ENCODE data around the gene TTLL1. TPM values are rescaled to one million over a fixed set of nuclear protein-coding genes. Genes with fewer than 3 reads are reported as not detected.

TTLL1 gene
- total RNA-seq, 1 experiment from 2014 or later: 6.2 TPM

DNA sequence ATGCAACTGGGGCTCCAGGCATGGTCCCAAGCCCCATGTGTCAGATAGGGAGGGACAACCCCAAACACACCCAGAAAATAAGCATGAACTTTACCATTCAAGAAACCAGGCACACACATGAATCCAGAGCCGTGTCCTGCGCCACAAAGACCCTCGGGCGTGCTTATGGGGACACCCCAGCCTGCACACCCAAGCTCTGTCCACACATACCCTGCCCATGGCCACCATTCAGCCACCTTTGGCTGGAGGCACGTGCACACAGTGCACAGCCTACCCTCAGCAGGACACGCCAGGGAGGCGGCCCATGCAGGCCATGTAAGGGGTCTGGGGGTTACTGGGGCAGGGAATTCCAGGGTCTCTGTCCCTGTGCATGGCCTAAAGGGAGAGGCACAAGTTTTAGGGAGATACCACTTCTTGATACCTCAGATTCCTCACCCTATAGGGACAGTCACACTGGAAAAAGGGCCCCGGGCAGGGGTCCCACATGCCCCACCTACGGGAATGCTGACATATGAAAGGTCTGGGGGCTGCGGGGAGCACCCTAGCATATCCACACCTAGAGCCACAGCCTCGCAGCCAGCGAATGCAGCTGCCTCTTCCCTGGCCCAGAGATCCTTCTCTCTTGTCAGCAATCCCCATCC, 94.8 kb downstream of the TTLL1 start:
- no peak for DNase-seq (ENCODE audit: low read depth)

DNA sequence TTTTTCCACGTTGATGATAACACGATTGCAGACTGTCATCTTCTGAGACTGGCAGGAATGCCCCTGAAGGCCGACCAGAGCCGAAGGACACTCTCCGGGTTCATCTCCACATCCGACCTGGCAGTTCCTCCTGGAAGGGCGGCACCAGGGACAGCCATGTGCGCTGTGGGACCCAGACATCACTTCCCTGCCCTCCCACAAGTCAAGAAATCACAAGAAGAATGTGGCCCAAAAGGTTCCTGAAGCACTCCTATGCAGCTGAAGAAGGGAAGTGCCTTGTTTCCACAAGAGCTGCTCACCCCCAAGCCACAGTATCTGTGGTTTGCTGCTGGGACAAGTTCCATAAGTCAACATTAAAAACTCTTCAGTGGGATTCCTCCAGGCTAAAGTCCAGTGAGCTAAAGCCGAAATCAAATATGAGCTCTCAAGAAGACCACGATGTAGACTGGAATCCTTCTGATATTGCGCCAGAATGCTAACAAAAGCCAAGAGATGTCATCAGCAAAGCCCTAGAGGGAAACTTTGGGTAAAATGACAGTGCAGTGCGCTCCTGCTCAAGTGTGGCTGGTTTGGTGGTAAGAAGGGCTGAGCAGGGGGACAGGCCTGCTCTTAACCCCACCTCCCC, 95.4 kb downstream of the TTLL1 start:
- peak; percentile 83 for DNase-seq (ENCODE audit: low read depth)

DNA sequence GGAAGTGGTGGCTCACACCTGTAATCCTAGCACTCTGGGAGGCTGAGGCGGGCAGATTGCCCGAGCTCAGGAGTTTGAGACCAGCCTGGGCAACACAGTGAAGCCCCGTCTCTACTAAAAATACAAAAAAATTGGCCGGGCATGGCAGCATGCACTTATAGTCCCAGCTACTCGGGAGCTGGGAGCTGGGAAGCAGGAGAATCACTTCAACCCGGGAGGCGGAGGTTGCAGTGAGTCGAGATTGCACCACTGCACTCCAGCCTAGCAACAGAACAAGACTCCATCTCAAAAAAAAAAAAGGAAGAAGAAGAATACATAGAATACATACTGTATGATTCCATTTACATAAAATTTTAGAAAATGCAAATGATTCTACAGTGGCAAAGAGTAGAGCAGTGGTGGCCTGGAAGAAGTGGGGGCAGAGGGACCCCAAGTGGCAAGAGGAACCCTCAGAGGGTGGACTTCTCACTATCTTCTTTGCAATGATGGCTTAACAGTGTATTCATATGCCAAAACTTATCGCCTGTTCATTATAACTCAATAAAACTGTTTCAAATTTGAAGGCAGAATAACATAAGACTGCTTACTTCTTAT, 96.2 kb downstream of the TTLL1 start:
- DNase-seq (ENCODE audit: low read depth): no peak

DNA sequence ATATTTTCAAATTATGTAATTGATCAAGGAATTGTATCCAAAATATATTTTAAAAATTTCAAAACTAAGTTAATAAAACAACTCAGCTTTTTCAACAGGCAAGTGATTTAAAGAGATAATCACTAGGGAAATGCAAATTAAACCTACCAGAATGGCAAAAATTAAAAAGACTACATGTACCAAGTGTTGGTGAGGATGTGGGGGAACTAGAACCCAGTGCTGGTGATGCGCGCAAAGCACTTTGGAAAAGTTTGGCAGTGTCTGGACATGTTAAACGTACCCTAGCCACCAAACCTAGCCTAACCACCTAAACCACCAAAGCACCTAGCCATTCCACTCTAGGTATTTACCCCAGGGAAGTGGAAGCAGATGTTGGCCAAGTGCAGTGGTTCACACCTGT, 97.1 kb downstream of the TTLL1 start:
- no peak for DNase-seq (ENCODE audit: low read depth)

DNA sequence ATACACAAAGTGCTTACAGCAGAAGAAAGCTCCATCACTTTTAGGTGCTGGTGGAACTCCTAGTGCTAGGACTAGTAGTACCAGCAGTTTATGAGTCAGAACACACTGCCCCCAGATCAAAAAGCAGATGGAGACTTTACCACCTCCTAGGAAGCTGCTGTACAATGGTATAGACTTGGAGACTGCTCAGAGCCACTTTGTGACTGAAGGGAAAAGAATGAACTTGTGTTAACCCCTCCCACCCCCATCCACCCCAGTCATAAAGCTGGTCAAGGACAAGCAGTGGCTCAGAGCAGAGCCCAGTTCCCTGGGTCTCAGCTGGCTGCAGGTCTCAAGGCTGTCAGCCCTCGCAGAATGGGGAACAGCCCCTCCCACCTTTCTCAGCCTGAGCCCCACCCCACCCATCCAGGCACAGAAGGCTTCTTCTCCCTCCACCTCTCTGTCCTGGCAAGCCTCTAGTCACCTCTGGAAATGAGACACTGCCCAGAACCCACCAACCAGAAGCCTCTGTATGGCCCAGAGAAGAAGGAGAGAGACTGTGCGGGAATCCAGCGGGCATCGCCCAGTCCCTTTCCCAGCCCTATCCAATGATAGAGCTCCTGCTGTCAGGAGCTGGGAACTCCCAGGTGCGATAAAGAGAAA, 98.1 kb downstream of the TTLL1 start:
- DNase-seq (ENCODE audit: low read depth): peak; percentile 92

DNA sequence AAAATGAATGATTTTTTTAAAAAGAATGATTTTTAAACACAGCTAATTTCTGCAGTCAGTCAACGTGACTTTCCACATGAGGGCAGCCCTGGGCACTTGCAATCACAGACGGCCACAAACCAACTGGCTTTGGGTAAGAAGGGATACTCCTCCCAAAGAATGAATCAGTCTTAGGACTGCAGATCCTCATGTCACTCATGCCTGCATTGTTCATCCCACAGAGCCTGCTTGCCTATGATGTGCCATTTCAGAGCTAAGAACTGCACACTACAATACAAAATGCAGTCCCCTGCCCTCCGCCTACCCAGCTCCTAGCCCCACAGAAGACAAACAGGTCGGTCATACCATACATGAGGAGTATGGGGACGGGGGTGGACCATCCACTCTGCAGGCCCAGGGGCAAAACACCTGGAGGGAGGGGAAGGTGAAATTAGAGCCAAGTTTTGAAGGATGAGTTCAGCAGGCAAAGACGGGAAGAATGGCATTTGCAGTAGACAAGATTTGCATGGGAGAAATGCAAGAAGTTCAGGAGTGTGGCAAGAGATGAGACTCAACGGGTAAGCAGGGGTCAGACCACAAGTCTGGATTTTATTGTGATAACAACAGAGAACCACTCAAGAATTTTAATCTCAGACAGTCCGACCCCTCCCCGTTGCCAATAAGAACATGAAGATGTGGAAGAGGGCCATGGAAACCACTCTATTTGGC, 98.9 kb downstream of the TTLL1 start:
- peak; percentile 90 for DNase-seq (ENCODE audit: low read depth)

Other genes with a start within 250 kb of the TTLL1 start
- 41.2 and 64.6 TPM in 2 replicates for gene ARFGAP3, start 232.1 kb downstream of the TTLL1 start, total RNA-seq (2014; rRNA removed; shearing (Covaris generic))
- gene PACSIN2, start 74.2 kb downstream of the TTLL1 start, total RNA-seq (2014; rRNA removed; shearing (Covaris generic)): 31.0 and 51.0 TPM in 2 replicates
- 0.86 and 1.1 TPM in 2 replicates for gene BIK, start 21.4 kb upstream of the TTLL1 start, total RNA-seq (2014; rRNA removed; shearing (Covaris generic))
- gene MCAT, start 54.0 kb upstream of the TTLL1 start, total RNA-seq (2014; rRNA removed; shearing (Covaris generic)): 14.7 and 15.3 TPM in 2 replicates
- gene TSPO, start 62.2 kb upstream of the TTLL1 start, total RNA-seq (2014; rRNA removed; shearing (Covaris generic)): 177 and 194 TPM in 2 replicates
- gene TTLL12, start 97.7 kb upstream of the TTLL1 start, total RNA-seq (2014; rRNA removed; shearing (Covaris generic)): 13.6 and 21.6 TPM in 2 replicates

Data from M059J (cell line).